Measurements from ENCODE around the gene ZNF507. TPM values are rescaled to one million over a fixed set of nuclear protein-coding genes. Genes with fewer than 3 reads are reported as not detected.

The ZNF507 gene
- total RNA-seq, 1 donor from 2014 or later: 22.2 TPM

DNA sequence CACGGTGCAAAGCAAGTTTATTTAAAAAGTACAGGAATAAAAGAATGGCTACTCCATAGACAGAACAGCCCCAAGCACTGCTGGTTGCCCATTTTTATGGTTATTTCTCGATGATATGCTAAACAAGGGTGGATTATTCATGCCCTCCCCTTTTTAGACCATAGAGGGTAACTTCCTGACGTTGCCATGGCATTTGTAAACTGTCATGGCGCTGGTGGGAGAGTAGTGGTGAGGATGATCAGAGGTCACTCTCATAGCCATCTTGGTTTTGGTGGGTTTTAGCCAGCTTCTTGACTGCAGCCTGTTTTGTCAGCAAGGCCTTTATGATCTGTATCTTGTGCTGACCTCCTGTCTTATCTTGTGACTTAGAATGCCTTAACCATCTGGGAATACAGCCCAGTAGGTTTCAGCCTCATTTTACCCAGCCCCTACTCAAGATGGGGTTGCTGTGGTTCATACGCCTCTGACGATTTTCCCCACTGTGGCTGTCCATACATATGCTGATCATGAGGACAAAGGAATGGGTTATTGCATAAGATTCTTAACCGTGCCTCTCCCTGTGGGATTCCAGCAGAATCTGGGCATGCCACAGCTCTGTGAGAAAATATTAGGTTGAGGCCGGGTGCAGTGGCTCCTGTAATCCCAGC lies 36.9 kb upstream of the ZNF507 start:
- Mint-ChIP-seq H3K4me1 (ENCODE audit: unreplicated experiment) (no peaks in the 10 kb centered on the region), H3K9me3 (ENCODE audit: unreplicated experiment) (no peaks in the 10 kb centered on the region), H3K4me3 (ENCODE audit: unreplicated experiment) (no peak overlapping the region), H3K27ac (ENCODE audit: unreplicated experiment) (no peak overlapping the region), H3K36me3 (ENCODE audit: low read depth, unreplicated experiment) (no peaks in the 10 kb centered on the region), H3K27me3 (ENCODE audit: unreplicated experiment) (peaks cover 1% of the 10 kb centered on the region)
- DNase-seq (ENCODE audit: low spot score): no peak
- TF ChIP-seq, protein P1, sequence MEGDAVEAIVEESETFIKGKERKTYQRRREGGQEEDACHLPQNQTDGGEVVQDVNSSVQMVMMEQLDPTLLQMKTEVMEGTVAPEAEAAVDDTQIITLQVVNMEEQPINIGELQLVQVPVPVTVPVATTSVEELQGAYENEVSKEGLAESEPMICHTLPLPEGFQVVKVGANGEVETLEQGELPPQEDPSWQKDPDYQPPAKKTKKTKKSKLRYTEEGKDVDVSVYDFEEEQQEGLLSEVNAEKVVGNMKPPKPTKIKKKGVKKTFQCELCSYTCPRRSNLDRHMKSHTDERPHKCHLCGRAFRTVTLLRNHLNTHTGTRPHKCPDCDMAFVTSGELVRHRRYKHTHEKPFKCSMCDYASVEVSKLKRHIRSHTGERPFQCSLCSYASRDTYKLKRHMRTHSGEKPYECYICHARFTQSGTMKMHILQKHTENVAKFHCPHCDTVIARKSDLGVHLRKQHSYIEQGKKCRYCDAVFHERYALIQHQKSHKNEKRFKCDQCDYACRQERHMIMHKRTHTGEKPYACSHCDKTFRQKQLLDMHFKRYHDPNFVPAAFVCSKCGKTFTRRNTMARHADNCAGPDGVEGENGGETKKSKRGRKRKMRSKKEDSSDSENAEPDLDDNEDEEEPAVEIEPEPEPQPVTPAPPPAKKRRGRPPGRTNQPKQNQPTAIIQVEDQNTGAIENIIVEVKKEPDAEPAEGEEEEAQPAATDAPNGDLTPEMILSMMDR (IDR thresholded peaks at IDR 0.05; ENCODE audit: unreplicated experiment): no peak

DNA sequence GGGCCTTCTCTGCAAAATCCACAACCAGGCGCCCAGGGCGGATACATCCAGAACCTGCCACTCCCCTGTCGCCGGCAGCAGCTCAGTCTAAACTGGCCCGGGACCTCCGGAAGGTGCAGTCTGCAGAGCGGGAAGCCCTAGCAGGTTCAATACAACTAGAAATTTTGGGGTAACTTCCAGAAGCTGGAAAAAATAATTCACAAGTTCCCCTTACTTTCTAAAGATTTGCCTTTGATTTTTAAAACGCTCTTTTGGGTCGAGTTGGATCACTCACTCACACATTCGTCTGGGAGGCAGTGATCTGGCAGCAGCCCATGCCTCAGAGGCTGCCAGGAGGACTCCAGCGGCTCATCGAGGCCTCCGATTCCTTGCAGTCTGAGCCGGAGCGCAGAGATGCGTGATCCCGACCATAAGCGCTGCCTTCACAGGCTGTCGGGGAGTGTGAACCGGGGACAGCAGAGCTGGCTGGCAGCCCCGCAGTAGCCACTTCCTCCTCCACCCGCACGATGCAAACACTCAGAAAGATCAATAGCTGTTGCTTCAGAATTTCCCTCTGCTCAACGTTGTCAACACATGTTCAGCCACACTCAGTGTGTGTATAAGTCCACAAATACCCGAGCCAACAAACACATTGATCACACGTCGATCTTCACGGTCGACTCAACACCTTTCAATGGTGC lies 35.6 kb upstream of the ZNF507 start:
- peaks cover 1% of the 10 kb centered on the region for H3K27me3 Mint-ChIP-seq (ENCODE audit: unreplicated experiment)
- H3K4me3 Mint-ChIP-seq (ENCODE audit: unreplicated experiment): no peak overlapping the region
- no peaks in the 10 kb centered on the region for H3K36me3 Mint-ChIP-seq (ENCODE audit: low read depth, unreplicated experiment)
- no peak for DNase-seq (ENCODE audit: low spot score)
- no peak overlapping the region for H3K27ac Mint-ChIP-seq (ENCODE audit: unreplicated experiment)
- no peaks in the 10 kb centered on the region for H3K9me3 Mint-ChIP-seq (ENCODE audit: unreplicated experiment)
- no peaks in the 10 kb centered on the region for H3K4me1 Mint-ChIP-seq (ENCODE audit: unreplicated experiment)
- TF ChIP-seq, protein P1 (IDR thresholded peaks at IDR 0.05; ENCODE audit: unreplicated experiment): no peak

DNA sequence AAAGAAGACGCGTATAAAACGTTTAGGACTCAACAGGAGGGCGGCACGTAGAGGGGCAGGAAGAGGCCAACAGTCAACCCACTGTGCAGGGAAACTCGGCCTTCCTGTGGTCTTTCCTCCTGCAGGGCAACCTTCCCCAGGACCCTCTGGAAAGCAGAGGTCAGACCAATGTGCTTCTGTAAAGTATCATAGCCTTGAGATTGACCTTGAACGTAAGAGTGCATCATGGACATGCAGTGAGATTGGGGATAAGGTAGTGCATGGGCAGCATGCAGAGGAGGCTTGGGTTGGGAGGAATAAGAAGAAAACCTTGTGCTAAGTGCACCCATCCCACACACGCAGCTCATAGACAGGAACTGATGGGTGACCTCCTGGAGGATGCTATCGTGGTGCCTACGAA lies 34.0 kb upstream of the ZNF507 start:
- H3K4me1 Mint-ChIP-seq (ENCODE audit: unreplicated experiment): no peaks in the 10 kb centered on the region
- no peaks in the 10 kb centered on the region for H3K9me3 Mint-ChIP-seq (ENCODE audit: unreplicated experiment)
- H3K27me3 Mint-ChIP-seq (ENCODE audit: unreplicated experiment): peaks cover 1% of the 10 kb centered on the region
- no peaks in the 10 kb centered on the region for H3K36me3 Mint-ChIP-seq (ENCODE audit: low read depth, unreplicated experiment)
- DNase-seq (ENCODE audit: low spot score): no peak
- no peak overlapping the region for H3K27ac Mint-ChIP-seq (ENCODE audit: unreplicated experiment)
- TF ChIP-seq, protein P1 (IDR thresholded peaks at IDR 0.05; ENCODE audit: unreplicated experiment): no peak
- no peak overlapping the region for H3K4me3 Mint-ChIP-seq (ENCODE audit: unreplicated experiment)

DNA sequence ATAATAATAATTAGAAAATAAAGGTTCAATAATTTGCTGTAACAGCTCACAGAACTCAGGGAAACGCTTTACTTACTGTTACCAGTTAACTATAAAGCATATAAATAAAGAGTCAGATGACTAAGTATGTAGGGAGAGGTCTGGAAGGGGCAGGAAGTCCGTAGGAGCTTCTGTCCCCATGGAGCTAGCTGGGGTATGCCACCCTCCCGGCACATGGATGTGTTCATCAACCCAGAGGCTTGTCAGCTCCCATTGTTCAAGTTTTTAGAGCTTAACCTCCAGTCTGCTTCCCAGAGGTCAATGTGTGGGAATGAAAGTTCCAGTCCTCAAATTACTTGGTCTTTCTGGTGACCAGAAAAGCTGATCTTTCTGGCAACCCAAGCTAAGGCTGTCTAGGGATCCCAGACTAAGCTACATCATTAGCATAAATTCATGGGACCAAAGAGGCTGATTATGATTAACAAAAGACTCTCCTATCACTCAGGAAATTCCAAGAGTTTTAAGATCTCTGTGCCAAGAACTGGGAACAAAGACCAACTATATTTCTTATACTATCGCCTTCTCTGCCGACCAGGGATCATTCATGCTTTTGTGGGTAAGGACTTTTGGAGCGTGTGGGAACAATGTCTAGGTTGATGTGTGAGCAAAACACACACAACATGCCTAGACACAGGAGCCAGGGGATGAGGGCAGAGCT lies 31.7 kb upstream of the ZNF507 start:
- H3K27me3 Mint-ChIP-seq (ENCODE audit: unreplicated experiment): peaks cover 1% of the 10 kb centered on the region
- no peaks in the 10 kb centered on the region for H3K9me3 Mint-ChIP-seq (ENCODE audit: unreplicated experiment)
- TF ChIP-seq, protein P1 (IDR thresholded peaks at IDR 0.05; ENCODE audit: unreplicated experiment): no peak
- H3K4me3 Mint-ChIP-seq (ENCODE audit: unreplicated experiment): no peak overlapping the region
- H3K36me3 Mint-ChIP-seq (ENCODE audit: low read depth, unreplicated experiment): no peaks in the 10 kb centered on the region
- no peak overlapping the region for H3K27ac Mint-ChIP-seq (ENCODE audit: unreplicated experiment)
- no peaks in the 10 kb centered on the region for H3K4me1 Mint-ChIP-seq (ENCODE audit: unreplicated experiment)
- no peak for DNase-seq (ENCODE audit: low spot score)

DNA sequence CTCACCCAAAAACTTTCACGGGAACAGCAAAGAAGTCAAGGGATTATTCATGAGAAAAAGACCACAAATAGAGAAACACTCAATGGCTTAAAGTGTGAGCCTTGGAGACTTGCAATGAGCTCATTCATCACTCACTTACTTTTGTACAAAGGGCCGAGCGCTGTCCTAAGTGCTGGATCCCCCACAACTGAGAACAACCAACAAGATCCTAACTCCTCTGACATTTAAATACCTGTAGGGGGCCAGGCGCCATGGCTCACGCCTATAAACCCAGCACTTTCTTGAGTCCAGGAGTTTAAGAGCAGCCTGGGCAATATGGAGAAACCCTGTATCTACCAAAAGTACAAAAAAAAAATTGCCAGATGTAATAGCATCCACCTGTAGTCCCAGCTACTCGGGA lies 29.4 kb upstream of the ZNF507 start:
- Mint-ChIP-seq H3K4me1 (ENCODE audit: unreplicated experiment) (no peaks in the 10 kb centered on the region), H3K9me3 (ENCODE audit: unreplicated experiment) (no peaks in the 10 kb centered on the region), H3K4me3 (ENCODE audit: unreplicated experiment) (no peak overlapping the region), H3K27ac (ENCODE audit: unreplicated experiment) (no peak overlapping the region), H3K27me3 (ENCODE audit: unreplicated experiment) (no peaks in the 10 kb centered on the region), H3K36me3 (ENCODE audit: low read depth, unreplicated experiment) (no peaks in the 10 kb centered on the region)
- DNase-seq (ENCODE audit: low spot score): no peak
- TF ChIP-seq, protein P1 (IDR thresholded peaks at IDR 0.05; ENCODE audit: unreplicated experiment): no peak

All from endothelial cell (in vitro differentiated cells).